Measurements from ENCODE around the gene SCTR. TPM values are rescaled to one million over a fixed set of nuclear protein-coding genes. Genes with fewer than 3 reads are reported as not detected.

SCTR gene
- total RNA-seq, 2 donors from 2014 or later = not detected

DNA sequence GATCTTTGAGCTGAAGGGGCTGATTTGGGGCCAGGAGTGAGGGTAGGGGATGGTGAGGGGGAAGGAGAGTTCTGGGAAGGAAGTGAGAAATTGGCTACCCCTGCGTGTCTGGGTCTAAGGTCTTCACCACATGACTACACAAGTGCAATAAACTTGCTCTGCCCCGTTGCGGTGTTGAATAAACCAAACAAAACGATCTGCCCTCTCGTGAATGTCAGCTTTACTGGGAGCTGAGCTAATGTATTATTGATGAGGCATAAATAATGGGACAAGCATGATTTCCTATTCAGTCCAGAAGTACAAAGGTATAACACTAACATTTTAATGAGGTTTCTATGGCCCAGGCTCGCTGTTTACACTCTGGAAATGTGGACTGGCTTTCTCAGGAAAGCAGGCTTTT is 11.9 kb upstream of the SCTR start:
- peaks cover 18 to 27% of the 10 kb centered on the region in 2 donors for H3K9me3 Mint-ChIP-seq
- DNase-seq (ENCODE audit: low spot score in 2 of 2) = no peak
- ATAC-seq = no peak
- no peak overlapping the region for H3K27ac Mint-ChIP-seq
- H3K36me3 Mint-ChIP-seq = peaks cover 8 to 14% of the 10 kb centered on the region in 2 donors

DNA sequence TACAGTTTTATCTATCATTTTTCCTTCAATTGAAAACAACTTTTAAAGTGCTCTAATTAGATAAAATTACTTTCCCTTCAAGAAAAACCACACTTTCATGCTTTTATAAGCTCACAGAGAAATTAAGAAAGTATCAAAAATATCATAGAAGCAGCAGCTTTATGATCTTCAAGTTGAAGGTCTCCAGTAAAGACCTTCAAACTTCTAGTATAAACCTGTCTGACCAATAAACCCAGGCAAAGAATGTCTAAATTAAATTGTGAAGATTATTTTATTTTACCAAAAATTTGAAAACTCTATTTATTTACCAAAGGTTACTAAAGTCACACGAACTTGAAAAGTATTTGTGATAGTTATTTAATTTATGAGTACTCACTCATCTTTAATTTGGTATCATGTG is 9.3 kb upstream of the SCTR start:
- DNase-seq (ENCODE audit: low spot score in 2 of 2) (no peak), ATAC-seq (no peak)
- Mint-ChIP-seq H3K9me3 (peaks cover 19 to 30% of the 10 kb centered on the region in 2 donors), H3K36me3 (peaks cover 4 to 14% of the 10 kb centered on the region in 2 donors), H3K27ac (no peak overlapping the region)

DNA sequence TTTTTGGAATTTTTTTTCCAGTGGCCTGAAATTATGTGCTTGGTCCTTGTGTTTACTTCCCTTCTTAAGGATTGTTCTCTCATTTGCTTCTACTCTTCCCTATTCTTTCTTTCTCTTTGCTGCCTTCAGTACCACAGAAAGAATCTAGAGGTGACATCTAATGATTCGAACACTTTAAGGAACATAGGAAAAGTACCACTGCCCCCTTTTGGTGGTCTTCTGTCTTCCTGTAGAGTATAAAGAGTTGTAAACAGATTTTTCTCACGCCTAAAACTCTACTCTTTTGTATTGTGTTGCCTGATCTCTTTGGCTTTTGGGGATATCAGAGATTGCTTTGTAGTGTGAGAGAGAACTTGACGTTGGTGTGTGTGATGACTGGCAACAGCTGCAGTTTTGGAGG is 7.0 kb upstream of the SCTR start:
- H3K27ac Mint-ChIP-seq = no peak overlapping the region
- H3K36me3 Mint-ChIP-seq = peaks cover 4 to 14% of the 10 kb centered on the region in 2 donors
- no peak for DNase-seq (ENCODE audit: low spot score in 2 of 2)
- ATAC-seq = no peak
- H3K9me3 Mint-ChIP-seq = peaks cover 19 to 30% of the 10 kb centered on the region in 2 donors

DNA sequence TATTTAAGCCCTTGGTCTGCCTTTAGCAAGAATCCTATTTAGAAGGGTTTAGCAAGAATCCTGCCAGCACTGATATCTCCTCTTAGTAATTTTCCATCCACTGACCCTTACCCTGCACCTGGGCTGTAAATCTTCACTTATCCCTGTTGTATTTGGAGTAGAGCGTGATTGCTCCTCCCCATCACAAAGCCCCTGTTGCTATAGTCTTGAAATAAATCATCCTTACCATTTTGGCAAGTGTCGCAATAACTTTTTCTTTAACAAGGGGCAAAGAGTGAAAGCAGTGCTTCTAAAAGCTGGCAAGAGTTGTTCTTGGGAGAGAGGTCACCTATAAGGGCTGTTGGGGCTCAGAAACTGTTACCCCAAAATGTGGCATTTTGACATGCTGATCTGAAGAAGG is 3.7 kb upstream of the SCTR start:
- H3K27ac Mint-ChIP-seq = no peak overlapping the region

DNA sequence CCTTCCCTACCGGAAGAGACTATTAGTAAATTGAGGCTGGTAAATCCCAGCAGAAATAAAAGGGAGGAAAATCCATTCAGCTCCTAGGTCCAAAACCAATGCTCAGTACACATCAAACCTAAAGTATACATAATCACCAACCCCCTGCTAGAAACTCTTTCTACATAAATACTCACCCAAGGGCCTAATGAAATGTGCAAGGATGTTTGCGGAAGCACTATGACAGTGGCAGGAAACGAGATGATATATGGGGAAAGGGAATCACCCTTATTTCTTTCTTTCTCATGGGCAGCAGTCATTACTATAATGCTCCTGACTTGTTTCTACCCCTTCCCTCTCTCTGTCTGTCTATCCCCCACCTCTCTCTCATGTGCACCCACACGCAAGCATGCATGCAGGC is 1.3 kb upstream of the SCTR start:
- no peak for ATAC-seq
- H3K9me3 Mint-ChIP-seq = no peaks in the 10 kb centered on the region
- no peak overlapping the region for H3K27ac Mint-ChIP-seq
- no peaks in the 10 kb centered on the region for H3K36me3 Mint-ChIP-seq
- no peak for DNase-seq (ENCODE audit: low spot score in 2 of 2)

More for the DNA sequence above, 3.7 kb upstream of the SCTR start:
- ATAC-seq (no peak), DNase-seq (ENCODE audit: low spot score in 2 of 2) (no peak)
- peaks cover 9 to 18% of the 10 kb centered on the region in 2 donors for H3K9me3 Mint-ChIP-seq
- peaks cover 4 to 7% of the 10 kb centered on the region in 2 donors for H3K36me3 Mint-ChIP-seq

DNA sequence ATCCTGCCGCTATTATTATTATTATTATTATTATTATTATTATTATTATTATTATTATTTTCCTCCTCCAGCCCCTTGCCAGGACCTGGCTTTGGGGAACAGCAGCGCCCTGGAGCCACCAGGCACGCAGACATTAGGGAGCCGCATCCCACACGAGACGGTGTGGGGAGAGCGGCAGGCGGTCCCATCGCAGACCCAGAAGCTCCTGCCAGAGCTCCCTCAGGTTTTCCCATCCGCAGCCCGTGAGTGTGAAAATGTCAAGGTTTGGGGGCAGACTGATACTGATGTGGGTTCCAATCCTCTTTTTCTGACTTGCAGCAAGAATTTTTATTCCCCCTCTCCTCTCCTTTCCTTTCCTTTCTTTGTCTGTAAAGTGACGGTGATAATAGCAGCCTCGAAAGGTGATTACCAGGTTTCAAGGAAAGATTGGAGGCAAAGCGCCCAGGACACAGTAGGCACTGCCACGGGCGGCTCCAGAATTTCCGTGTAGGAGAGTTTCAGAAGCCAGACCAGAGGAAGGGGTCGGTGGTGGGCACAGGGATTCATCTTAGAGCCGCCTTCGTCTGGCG is 816 bp downstream of the SCTR start:
- no peaks in the 10 kb centered on the region for H3K9me3 Mint-ChIP-seq
- ATAC-seq (no peak), DNase-seq (ENCODE audit: low spot score in 2 of 2) (no peak)
- H3K27ac Mint-ChIP-seq = no peak overlapping the region
- no peaks in the 10 kb centered on the region for H3K36me3 Mint-ChIP-seq

DNA sequence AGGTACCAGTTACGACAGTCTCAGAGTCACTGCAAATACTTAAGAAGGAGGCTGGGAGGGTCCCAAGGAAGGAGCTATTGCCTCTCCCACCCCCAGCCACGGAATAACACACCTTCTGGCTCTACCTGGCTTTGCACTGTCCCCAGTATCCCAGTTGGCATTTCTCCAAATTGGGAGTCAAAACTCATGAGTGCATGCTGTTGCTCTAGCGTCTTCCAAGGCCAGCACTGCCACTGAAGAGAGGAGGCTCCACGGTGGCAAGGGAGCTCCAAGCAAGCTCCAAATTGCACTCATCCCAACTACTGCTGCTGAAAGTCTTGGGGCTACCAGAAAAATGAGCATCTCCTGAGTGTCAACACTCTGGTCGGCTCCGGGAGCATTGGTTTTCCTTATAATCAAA is 1.6 kb downstream of the SCTR start:
- ATAC-seq (no peak), DNase-seq (ENCODE audit: low spot score in 2 of 2) (no peak)
- no peaks in the 10 kb centered on the region for H3K9me3 Mint-ChIP-seq
- no peaks in the 10 kb centered on the region for H3K36me3 Mint-ChIP-seq
- H3K27ac Mint-ChIP-seq = no peak overlapping the region

DNA sequence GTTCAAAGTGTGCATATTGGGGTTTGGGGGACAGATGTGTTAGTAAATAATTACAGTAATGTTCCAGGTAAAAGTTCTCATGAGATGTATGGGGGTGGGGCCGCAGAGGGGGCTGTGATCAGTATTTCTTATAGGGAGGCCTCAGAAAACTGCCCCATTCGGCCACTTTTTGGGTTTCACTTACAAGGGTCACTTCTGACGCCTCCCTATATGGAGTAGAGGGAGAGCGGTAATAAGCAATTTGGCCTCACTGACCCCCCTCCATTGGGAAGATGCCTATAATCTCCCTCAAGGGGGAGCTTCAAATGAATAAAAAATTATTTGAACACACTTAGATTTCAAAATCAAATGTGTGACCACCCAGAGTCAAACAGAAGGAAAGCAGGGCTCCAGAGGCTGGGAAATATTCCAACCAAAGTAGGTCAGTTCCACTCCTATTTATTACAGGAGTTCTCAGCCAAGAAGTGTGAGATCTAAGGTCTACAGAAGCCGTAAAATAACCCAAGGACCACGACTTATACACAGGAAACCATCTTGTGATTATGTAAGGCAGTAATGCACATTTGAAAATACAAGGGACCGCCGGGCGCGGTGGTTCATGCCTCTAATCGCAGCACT is 2.7 kb downstream of the SCTR start:
- ATAC-seq (no peak), DNase-seq (ENCODE audit: low spot score in 2 of 2) (no peak)
- Mint-ChIP-seq H3K36me3 (no peaks in the 10 kb centered on the region), H3K27ac (no peak overlapping the region), H3K9me3 (no peaks in the 10 kb centered on the region)

DNA sequence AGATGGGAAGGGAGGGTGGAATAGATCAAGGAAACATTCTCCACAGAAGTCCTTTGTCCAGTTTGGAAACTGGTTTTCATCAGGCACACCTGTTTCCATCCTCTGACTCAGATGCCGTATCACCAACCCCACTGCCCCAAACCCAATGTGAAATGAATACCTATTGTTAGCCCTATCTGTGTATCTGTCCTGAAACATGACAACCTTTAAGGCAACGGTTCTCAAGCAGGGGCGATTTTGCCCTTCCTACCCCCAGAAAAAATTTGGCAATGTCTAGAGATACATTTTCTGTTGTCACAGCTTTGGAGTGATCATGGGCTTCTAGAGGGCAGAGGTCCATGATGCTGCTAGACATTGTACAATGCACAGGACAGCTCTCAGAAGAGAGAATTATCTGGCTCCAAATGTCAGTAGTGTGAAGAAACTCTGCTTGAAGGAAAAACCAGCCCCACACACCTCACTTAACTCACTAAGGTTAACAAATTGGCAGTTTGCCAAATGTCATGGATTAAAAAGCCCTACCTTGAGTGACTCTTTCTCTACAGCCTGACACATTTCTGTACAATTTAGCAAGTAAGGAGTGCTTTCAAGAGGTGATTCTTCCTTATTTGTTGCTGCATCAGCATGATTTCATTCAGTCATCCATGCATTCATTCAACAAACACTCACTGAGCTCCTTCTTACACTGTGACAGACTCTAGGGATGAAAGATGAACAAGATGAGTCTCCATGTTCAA is 3.4 kb downstream of the SCTR start:
- ATAC-seq (no peak), DNase-seq (ENCODE audit: low spot score in 2 of 2) (no peak)
- no peaks in the 10 kb centered on the region for H3K9me3 Mint-ChIP-seq
- no peaks in the 10 kb centered on the region for H3K36me3 Mint-ChIP-seq
- H3K27ac Mint-ChIP-seq = no peak overlapping the region

DNA sequence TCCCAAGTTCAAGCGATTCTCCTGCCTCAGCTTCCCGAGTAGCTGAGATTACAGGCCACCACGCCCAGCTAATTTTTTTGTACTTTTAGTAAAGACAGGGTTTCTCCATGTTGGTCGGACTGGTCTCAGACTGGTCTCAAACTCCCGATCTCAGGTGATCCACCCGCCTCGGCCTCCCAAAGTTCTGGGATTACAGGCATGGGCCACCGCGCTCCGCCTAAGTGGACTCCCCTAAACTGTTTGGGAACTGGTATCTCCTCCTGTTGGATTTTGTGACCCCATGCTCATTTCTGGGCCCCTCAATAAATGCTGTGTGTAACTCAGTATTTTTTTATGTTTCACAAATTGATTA is 5.2 kb downstream of the SCTR start:
- H3K36me3 Mint-ChIP-seq = no peaks in the 10 kb centered on the region
- DNase-seq (ENCODE audit: low spot score in 2 of 2) (no peak), ATAC-seq (no peak)
- no peak overlapping the region for H3K27ac Mint-ChIP-seq
- no peaks in the 10 kb centered on the region for H3K9me3 Mint-ChIP-seq

DNA sequence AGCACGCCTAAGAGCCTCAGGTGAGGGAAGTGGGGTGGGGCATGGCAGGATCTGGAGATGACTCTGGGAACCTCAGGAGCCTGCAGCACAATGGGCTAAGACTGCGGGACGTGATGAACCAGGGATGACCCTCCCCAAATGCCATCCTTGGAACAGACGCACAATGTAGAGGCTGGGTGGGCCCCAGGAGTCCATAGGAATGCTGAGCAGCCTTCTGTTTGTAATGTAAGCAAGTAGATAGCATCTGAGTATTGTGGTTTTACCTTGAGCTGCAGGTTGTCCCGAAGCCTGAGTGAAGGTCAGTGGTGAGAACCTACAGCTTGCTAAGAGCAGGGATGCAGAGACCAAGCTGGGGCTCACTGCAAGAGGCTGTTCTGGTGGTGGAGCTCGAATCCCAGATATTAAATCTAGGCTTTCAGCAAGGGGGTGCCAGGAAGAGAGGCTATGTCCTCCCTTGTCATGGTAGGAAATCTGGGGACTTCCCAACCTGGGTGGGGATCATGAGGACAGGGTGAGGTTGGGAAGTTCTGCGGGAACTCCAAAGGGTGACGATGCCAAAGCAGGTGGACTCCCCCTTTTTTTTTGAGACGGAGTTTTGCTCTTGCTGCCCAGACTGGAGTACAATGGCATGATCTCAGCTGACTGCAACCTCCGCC is 5.8 kb downstream of the SCTR start:
- Mint-ChIP-seq H3K36me3 (no peaks in the 10 kb centered on the region), H3K27ac (no peak overlapping the region), H3K9me3 (no peaks in the 10 kb centered on the region)
- ATAC-seq (no peak), DNase-seq (ENCODE audit: low spot score in 2 of 2) (no peak)

DNA sequence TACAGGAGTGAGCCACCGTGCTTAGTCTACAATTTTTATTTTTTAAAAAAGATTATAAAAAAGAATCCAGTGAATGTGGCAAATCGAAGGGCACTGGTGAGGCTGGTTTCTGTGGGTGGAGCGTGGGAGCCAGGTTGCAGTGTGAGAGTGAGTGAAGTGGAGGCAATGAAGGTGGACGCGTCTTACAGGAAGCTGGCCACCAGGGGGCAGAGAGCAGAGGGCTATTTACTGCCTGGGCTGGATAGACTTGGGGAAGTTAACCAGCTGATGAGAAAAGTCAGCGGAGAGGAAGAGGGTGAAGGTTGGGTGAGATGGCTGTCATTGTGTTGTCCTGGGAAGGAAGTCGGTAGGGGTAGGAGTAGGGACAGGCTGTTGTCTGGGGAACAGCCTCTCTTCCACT is 6.8 kb downstream of the SCTR start:
- Mint-ChIP-seq H3K9me3 (no peaks in the 10 kb centered on the region), H3K27ac (no peak overlapping the region), H3K36me3 (no peaks in the 10 kb centered on the region)
- ATAC-seq (peak; percentile 43 to 70), DNase-seq (ENCODE audit: low spot score in 2 of 2) (peak in 1 of 2 donors; percentile 58)

DNA sequence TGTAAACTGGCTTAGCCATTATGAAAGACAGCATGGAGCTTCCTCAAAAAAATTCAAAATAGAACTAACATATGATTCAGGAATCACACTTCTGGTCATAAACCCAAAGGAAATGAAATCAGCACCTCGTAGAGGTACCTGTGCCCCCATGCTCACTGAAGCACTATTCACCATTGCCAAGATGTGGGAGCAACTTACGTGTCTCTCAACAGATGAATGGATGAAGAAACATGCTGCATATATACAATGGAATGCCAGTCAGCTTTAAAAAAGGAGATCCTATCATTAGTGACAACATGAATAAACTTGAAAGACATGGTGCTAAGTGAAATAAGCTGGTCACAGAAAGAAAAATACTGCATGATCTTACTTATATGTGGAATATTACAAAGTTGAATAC is 8.2 kb downstream of the SCTR start:
- Mint-ChIP-seq H3K27ac (no peak overlapping the region), H3K36me3 (no peaks in the 10 kb centered on the region), H3K9me3 (no peaks in the 10 kb centered on the region)
- ATAC-seq (no peak), DNase-seq (ENCODE audit: low spot score in 2 of 2) (no peak)

DNA sequence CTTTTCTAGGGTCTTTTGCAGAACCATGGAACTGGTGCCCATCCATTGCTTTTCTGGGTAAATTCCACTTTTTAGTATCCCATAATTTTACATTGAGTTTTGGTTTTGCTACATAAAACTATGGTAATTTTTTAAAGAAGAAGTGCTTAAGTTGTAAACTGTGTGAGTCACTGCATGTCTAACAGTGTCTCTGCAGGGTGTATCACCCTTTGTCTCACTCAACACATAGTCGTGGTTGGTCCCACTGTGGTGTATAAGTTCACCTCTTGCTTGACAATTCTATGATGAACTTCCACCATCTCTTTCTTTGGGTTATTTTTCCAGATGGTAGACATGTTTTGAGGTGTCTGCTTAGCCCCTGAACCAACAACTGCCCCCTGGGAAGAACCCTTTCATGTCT is 10.5 kb downstream of the SCTR start:
- ATAC-seq = no peak
- H3K27ac Mint-ChIP-seq = no peak overlapping the region
- no peak for DNase-seq (ENCODE audit: low spot score in 2 of 2)
- no peaks in the 10 kb centered on the region for H3K9me3 Mint-ChIP-seq
- no peaks in the 10 kb centered on the region for H3K36me3 Mint-ChIP-seq

DNA sequence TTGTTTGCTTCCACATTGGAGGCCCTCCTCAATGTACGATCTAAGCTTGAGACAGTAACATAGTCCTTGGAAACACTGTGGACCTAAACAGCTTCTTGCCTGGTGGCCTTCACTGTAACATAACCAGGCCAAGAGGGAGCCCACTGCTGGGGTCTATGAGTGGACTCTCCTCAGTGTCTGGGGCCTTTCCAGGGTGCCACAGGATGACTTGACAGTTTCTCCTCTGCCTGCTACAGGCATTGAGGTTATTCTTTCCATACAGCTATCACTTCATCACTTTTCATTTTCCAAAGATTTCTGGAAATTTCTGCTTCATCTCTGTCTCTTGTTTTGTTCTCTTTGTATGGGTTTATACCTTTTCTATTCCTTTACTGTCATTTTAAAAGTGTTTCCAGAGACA is 11.3 kb downstream of the SCTR start:
- H3K9me3 Mint-ChIP-seq = no peaks in the 10 kb centered on the region
- DNase-seq (ENCODE audit: low spot score in 2 of 2) (no peak), ATAC-seq (no peak)
- H3K27ac Mint-ChIP-seq = no peak overlapping the region
- no peaks in the 10 kb centered on the region for H3K36me3 Mint-ChIP-seq

DNA sequence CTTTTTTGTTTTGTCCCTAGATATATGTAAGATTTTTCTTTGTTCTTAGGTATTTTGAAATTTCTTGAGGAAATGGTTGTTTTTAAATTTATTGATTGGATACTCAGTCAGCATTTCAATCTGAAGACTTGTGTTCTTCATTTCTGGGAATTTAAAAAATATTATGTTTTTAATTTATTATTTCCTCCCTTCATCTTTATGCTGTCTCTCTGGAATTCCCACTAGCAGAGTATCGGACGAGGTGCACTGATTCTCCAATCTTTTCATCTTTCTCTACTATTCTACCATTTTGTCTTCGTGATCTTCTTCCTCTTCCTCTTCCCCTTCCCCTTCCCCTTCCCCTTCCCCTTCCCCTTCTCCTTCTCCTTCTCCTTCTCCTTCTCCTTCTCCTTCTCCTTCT is 12.3 kb downstream of the SCTR start:
- H3K27ac Mint-ChIP-seq = no peak overlapping the region
- no peaks in the 10 kb centered on the region for H3K9me3 Mint-ChIP-seq
- H3K36me3 Mint-ChIP-seq = no peaks in the 10 kb centered on the region
- ATAC-seq (no peak), DNase-seq (ENCODE audit: low spot score in 2 of 2) (no peak)

DNA sequence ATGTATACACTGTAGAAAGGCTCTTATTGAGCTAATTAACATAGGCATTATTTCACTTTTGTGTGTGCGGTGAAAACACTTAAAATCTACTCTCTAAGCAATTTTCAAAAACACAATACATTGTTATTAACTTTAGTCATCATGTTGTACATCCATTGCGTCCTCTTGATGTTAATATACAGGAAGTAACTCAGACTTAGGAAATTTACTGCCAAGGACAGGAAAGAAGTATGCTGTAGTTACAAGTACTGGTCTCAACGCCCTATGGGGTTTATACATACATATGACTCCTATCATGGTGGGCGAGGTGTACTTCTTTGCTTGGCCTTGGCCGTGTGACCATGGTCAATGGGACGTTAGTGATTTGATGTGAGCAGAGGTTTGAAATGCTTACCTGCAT is 15.5 kb downstream of the SCTR start:
- no peak for DNase-seq (ENCODE audit: low spot score in 2 of 2)
- H3K27ac Mint-ChIP-seq = no peak overlapping the region
- no peak for ATAC-seq
- H3K36me3 Mint-ChIP-seq = no peaks in the 10 kb centered on the region
- H3K9me3 Mint-ChIP-seq = no peaks in the 10 kb centered on the region

Data from activated naive CD4-positive, alpha-beta T cell treated with anti-CD3 and anti-CD28 coated beads, Interleukin-2, amount 50 U/mL, for 72 hours (primary cell).